Measurements from ENCODE around the gene DCAF5. TPM values are rescaled to one million over a fixed set of nuclear protein-coding genes. Genes with fewer than 3 reads are reported as not detected.

Gene DCAF5
- total and polyA plus RNA-seq, 2 of the 13 experiments (the other 11 are each of a cell fraction or from before 2014, with no cell fraction given): 13.4 to 31.6 TPM

DNA sequence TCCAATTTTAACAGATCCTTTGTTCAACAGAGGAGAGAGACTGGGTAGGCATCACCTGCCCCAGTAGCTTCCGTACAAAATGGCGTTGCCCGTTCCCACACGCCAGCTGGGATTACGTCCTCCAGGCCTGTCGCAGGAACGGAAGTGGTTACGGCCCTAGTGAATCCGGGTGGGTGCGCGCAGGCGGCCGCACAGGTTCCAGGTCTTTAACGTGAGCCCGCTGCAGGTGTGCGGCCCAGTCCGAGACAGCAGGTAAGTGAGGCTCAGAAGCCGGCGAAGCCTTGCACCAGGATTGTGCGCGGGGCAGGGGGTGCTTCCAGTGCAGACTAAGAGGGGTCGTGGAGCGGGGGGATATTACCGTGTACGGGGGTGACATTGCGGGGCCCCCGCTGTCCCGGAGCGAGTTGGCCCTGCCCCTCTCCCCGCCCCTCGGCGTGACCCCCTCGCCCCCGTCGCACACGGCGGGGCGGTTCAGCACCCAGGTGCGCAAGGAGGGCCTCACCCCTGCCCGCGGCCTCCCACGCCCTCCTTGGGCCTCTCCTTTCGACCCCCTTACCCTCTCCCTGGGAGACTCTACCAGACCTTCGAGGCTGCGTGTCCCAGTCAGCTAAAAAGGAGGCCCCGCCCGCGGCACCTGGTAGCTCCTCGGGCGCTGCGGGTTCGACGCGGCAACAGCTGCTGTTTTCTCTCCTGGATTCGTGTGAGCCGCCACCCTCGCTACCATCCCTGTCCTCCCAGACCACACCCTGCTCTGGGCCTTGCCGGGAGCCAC is 38.6 kb upstream of the DCAF5 start, which contains the start of gene EXD2 (continued):
- TF ChIP-seq ZNF841 (CRISPR knock-in tag; IDR thresholded peaks at IDR 0.05; ENCODE audit: borderline replicate concordance): no peak
- TF ChIP-seq ARNT2 (CRISPR knock-in tag; IDR thresholded peaks at IDR 0.05; ENCODE audit: low read depth): peak; percentile 44; the same call in 1 of the 2 replicates
- 0 out of 2 replicates have a peak, but pooled peaks have one; percentile 45 for TF ChIP-seq MYNN (CRISPR knock-in tag; IDR thresholded peaks at IDR 0.05; ENCODE audit: low read depth)
- TF ChIP-seq, protein P1, sequence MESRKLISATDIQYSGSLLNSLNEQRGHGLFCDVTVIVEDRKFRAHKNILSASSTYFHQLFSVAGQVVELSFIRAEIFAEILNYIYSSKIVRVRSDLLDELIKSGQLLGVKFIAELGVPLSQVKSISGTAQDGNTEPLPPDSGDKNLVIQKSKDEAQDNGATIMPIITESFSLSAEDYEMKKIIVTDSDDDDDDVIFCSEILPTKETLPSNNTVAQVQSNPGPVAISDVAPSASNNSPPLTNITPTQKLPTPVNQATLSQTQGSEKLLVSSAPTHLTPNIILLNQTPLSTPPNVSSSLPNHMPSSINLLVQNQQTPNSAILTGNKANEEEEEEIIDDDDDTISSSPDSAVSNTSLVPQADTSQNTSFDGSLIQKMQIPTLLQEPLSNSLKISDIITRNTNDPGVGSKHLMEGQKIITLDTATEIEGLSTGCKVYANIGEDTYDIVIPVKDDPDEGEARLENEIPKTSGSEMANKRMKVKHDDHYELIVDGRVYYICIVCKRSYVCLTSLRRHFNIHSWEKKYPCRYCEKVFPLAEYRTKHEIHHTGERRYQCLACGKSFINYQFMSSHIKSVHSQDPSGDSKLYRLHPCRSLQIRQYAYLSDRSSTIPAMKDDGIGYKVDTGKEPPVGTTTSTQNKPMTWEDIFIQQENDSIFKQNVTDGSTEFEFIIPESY (CRISPR knock-in tag; IDR thresholded peaks at IDR 0.05): 0 out of 2 replicates have a peak, but pooled peaks have one; percentile 45
- TF ChIP-seq KDM1A (CRISPR knock-in tag; IDR thresholded peaks at IDR 0.05): no peak
- 0 out of 2 replicates have a peak, but pooled peaks have one; percentile 45 for TF ChIP-seq SMAD1 (CRISPR knock-in tag; IDR thresholded peaks at IDR 0.05; ENCODE audit: borderline replicate concordance, low read depth)
- TF ChIP-seq, protein P2, sequence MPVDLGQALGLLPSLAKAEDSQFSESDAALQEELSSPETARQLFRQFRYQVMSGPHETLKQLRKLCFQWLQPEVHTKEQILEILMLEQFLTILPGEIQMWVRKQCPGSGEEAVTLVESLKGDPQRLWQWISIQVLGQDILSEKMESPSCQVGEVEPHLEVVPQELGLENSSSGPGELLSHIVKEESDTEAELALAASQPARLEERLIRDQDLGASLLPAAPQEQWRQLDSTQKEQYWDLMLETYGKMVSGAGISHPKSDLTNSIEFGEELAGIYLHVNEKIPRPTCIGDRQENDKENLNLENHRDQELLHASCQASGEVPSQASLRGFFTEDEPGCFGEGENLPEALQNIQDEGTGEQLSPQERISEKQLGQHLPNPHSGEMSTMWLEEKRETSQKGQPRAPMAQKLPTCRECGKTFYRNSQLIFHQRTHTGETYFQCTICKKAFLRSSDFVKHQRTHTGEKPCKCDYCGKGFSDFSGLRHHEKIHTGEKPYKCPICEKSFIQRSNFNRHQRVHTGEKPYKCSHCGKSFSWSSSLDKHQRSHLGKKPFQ (CRISPR knock-in tag; IDR thresholded peaks at IDR 0.05; ENCODE audit: insufficient replicate concordance): no peak
- TF ChIP-seq ZSCAN9 (CRISPR knock-in tag; IDR thresholded peaks at IDR 0.05; ENCODE audit: borderline replicate concordance): no peak; the same call in 1 of the 2 replicates
- TF ChIP-seq, protein P3, sequence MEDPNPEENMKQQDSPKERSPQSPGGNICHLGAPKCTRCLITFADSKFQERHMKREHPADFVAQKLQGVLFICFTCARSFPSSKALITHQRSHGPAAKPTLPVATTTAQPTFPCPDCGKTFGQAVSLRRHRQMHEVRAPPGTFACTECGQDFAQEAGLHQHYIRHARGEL (CRISPR knock-in tag; IDR thresholded peaks at IDR 0.05): no peak; the same call in 1 of the 2 replicates
- TF ChIP-seq MTF2 (CRISPR knock-in tag; IDR thresholded peaks at IDR 0.05; ENCODE audit: borderline replicate concordance): no peak
- no peak for TF ChIP-seq PCBP2 (optimal IDR thresholded peaks at IDR 0.05; ENCODE audit: low read depth, low read length, poor library complexity, severe bottlenecking)
- TF ChIP-seq ZNF562 (CRISPR knock-in tag; IDR thresholded peaks at IDR 0.05; ENCODE audit: borderline replicate concordance): no peak
- TF ChIP-seq, protein P4, sequence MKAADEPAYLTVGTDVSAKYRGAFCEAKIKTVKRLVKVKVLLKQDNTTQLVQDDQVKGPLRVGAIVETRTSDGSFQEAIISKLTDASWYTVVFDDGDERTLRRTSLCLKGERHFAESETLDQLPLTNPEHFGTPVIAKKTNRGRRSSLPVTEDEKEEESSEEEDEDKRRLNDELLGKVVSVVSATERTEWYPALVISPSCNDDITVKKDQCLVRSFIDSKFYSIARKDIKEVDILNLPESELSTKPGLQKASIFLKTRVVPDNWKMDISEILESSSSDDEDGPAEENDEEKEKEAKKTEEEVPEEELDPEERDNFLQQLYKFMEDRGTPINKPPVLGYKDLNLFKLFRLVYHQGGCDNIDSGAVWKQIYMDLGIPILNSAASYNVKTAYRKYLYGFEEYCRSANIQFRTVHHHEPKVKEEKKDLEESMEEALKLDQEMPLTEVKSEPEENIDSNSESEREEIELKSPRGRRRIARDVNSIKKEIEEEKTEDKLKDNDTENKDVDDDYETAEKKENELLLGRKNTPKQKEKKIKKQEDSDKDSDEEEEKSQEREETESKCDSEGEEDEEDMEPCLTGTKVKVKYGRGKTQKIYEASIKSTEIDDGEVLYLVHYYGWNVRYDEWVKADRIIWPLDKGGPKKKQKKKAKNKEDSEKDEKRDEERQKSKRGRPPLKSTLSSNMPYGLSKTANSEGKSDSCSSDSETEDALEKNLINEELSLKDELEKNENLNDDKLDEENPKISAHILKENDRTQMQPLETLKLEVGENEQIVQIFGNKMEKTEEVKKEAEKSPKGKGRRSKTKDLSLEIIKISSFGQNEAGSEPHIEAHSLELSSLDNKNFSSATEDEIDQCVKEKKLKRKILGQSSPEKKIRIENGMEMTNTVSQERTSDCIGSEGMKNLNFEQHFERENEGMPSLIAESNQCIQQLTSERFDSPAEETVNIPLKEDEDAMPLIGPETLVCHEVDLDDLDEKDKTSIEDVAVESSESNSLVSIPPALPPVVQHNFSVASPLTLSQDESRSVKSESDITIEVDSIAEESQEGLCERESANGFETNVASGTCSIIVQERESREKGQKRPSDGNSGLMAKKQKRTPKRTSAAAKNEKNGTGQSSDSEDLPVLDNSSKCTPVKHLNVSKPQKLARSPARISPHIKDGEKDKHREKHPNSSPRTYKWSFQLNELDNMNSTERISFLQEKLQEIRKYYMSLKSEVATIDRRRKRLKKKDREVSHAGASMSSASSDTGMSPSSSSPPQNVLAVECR (CRISPR knock-in tag; IDR thresholded peaks at IDR 0.05; ENCODE audit: borderline replicate concordance): peak; percentile 91
- no peak for TF ChIP-seq ZNF468 (CRISPR knock-in tag; IDR thresholded peaks at IDR 0.05)
- TF ChIP-seq, protein P5, sequence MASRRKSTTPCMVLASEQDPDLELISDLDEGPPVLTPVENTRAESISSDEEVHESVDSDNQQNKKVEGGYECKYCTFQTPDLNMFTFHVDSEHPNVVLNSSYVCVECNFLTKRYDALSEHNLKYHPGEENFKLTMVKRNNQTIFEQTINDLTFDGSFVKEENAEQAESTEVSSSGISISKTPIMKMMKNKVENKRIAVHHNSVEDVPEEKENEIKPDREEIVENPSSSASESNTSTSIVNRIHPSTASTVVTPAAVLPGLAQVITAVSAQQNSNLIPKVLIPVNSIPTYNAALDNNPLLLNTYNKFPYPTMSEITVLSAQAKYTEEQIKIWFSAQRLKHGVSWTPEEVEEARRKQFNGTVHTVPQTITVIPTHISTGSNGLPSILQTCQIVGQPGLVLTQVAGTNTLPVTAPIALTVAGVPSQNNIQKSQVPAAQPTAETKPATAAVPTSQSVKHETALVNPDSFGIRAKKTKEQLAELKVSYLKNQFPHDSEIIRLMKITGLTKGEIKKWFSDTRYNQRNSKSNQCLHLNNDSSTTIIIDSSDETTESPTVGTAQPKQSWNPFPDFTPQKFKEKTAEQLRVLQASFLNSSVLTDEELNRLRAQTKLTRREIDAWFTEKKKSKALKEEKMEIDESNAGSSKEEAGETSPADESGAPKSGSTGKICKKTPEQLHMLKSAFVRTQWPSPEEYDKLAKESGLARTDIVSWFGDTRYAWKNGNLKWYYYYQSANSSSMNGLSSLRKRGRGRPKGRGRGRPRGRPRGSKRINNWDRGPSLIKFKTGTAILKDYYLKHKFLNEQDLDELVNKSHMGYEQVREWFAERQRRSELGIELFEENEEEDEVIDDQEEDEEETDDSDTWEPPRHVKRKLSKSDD (CRISPR knock-in tag; IDR thresholded peaks at IDR 0.05; ENCODE audit: low read depth): peak; percentile 90; the same call in 1 of the 2 replicates
- TF ChIP-seq HCFC1 (IDR thresholded peaks at IDR 0.05; ENCODE audit: low read depth, low read length): peak; percentile 80
- TF ChIP-seq TP53 (CRISPR knock-in tag; conservative IDR thresholded peaks at IDR 0.05): peak; percentile 71

Measured in HepG2 (cell line).